Natural killer cell (primary cell): ENCODE data around the gene TEPSIN. TPM values are rescaled to one million over a fixed set of nuclear protein-coding genes. Genes with fewer than 3 reads are reported as not detected.
A peak's percentile ranks its signal among the peaks of the same experiment; 100 is the strongest.

ENCODE experiments used
- ATAC-seq, 3 donors: fragments of 150-1000 bp in 2 of 3; fragments of 200-7000 bp in 1 of 3; cut with Tn5 transposase; 1 replicate in 1 of 3; 2 replicates in 2 of 3; pipeline ENCODE4 v1.10.0; 2021; ENCODE audit warnings: mild to moderate bottlenecking in 2 of 3, moderate library complexity in 2 of 3
- DNase-seq, 2 donors: peaks; one replicate each; pipeline versions ENCODE4 v3.0.0 to v3.0.0-alpha.2; 2013 to 2021; ENCODE audit warnings: mixed read lengths in 1 of 2
- H3K27ac ChIP-seq: one replicate; pipeline ENCODE4 v1.5.1; 2013; ENCODE audit warnings: mild to moderate bottlenecking, low read length
- H3K27me3 ChIP-seq: one replicate; pipeline ENCODE4 v1.6.1; 2013; ENCODE audit warnings: low read length; ENCODE audit not compliant: control insufficient read depth, insufficient read depth
- H3K36me3 ChIP-seq: one replicate; pipeline ENCODE4 v1.6.1; 2013; ENCODE audit warnings: low read length; ENCODE audit not compliant: control insufficient read depth, insufficient read depth
- H3K4me1 ChIP-seq: one replicate; pipeline ENCODE4 v1.6.1; 2013; ENCODE audit warnings: low read length; ENCODE audit not compliant: control insufficient read depth, insufficient read depth
- H3K4me3 ChIP-seq: one replicate; pipeline ENCODE4 v1.5.1; 2013; ENCODE audit warnings: low read length
- H3K9me3 ChIP-seq: one replicate; pipeline ENCODE4 v1.6.1; 2013; ENCODE audit warnings: low read length; ENCODE audit not compliant: control insufficient read depth, insufficient read depth
- H3K27ac Mint-ChIP-seq, 2 donors: one replicate each; pipeline ENCODE4 v1.8.0; 2022; ENCODE audit warnings: mild to moderate bottlenecking in 2 of 2, mixed read lengths in 2 of 2, moderate library complexity in 1 of 2
- H3K27me3 Mint-ChIP-seq, 2 donors: one replicate each; pipeline ENCODE4 v1.8.0; 2022; ENCODE audit warnings: low read depth in 2 of 2, mixed read lengths in 2 of 2
- H3K36me3 Mint-ChIP-seq: one replicate; pipeline ENCODE4 v1.8.0; 2022; ENCODE audit warnings: mixed read lengths
- H3K4me1 Mint-ChIP-seq, 2 donors: one replicate each; pipeline ENCODE4 v1.8.0; 2022; ENCODE audit warnings: mixed read lengths in 2 of 2
- H3K4me3 Mint-ChIP-seq: one replicate; pipeline ENCODE4 v1.8.0; 2022; ENCODE audit warnings: mild to moderate bottlenecking, moderate library complexity, mixed read lengths
- H3K9me3 Mint-ChIP-seq, 2 donors: one replicate each; pipeline ENCODE4 v1.8.0; 2022; ENCODE audit warnings: mixed read lengths in 2 of 2
- CTCF ChIP-seq: fragments of 200-600 bp; IDR thresholded peaks from one replicate; pipeline ENCODE4 v1.8.0; 2022; ENCODE audit warnings: antibody characterized with exemption
- WGBS: methylation state at CpG from one replicate; pipeline ENCODE4 v1.1.7; 2013; ENCODE audit warnings: missing lambda C conversion rate; ENCODE audit not compliant: insufficient coverage; 5-methylcytosine and 5-hydroxymethylcytosine counted together
- intact Hi-C: fragments of 100-400 bp; cut with micrococcal nuclease; formaldehyde crosslinking; loops from one replicate; pipeline ENCODE4 v1.14.2; 2022
- total RNA-seq, 4 donors: library from RNA; stranded (reverse); fragments of 120-200 nt in 1 of 4; gene quantifications; one replicate each; pipeline versions ENCODE4 v1.2.3 to v1.2.4, GENCODE V29; 2013 to 2022

Gene TEPSIN
- total RNA-seq, result 100 to 1,000 TPM in 2 of 3 donors, 10 to 100 TPM in 1; 89.8 to 137 (median 126) TPM
- total RNA-seq (2013), result 36.3 TPM

- WGBS, result under 1% methylated on average over 100 of the region's 100 CpGs
- Histone ChIP-seq H3K4me3 (peak within 1 kb of the TSS; percentile 65), H3K4me1 (peaks cover 50% of the 10 kb centered on the region), H3K9me3 (no peaks in the 10 kb centered on the region), H3K27ac (peak within 1 kb of the TSS; percentile 11), H3K27me3 (no peaks in the 10 kb centered on the region), H3K36me3 (no peaks in the 10 kb centered on the region)
- DNase-seq, result peak; percentile 96 to 98
- Mint-ChIP-seq H3K4me3 (peak within 1 kb of the TSS; percentile 94), H3K36me3 (no peaks in the 10 kb centered on the region), H3K27ac (peak within 1 kb of the TSS; percentile 76 to 90), H3K4me1 (peaks cover 28 to 49% of the 10 kb centered on the region in 2 donors), H3K27me3 (no peaks in the 10 kb centered on the region), H3K9me3 (no peaks in the 10 kb centered on the region)
- peak; percentile 93 to 98 (median 93) for ATAC-seq
- intact Hi-C loops, result loop anchor here (1.0 kb wide), 1 partner anchor 16 kb away; no protein-coding TSS in a partner anchor
- TF ChIP-seq CTCF, result no peak
These were observed at the start of gene TEPSIN, which contains the start of gene NDUFAF8 for GRCh38 chr17:81238815-81239713. TSS of gene TEPSIN (minus strand) at chr17:81239055. CDS start at chr17:81239033, 22 bp downstream. TSS of gene NDUFAF8 (plus strand) at chr17:81239318. CDS start at chr17:81239364, 46 bp downstream.

GRCh38 chr17:81287741-81288430 is 49.0 kb upstream of the TEPSIN start:
- TF ChIP-seq CTCF, result no peak
- H3K36me3 Mint-ChIP-seq, result no peaks in the 10 kb centered on the region
- 61% methylated on average over 16 of the region's 16 CpGs for WGBS
- no peaks in the 10 kb centered on the region for H3K27me3 Mint-ChIP-seq
- intact Hi-C loops, result no loop called here
- Histone ChIP-seq H3K27ac (peak overlapping the region; percentile 3), H3K4me3 (no peak overlapping the region), H3K36me3 (peaks cover 21% of the 10 kb centered on the region), H3K4me1 (peaks cover 62% of the 10 kb centered on the region), H3K27me3 (no peaks in the 10 kb centered on the region), H3K9me3 (no peaks in the 10 kb centered on the region)
- DNase-seq, result no peak
- H3K4me3 Mint-ChIP-seq, result peak overlapping the region; percentile 42
- H3K27ac Mint-ChIP-seq, result peak overlapping the region; percentile 85 to 89
- H3K4me1 Mint-ChIP-seq, result peaks cover 49 to 55% of the 10 kb centered on the region in 2 donors
- ATAC-seq, result no peak
- H3K9me3 Mint-ChIP-seq, result no peaks in the 10 kb centered on the region

GRCh38 chr17:81287152-81287551 is 48.3 kb upstream of the TEPSIN start:
- 94% methylated on average over 21 of the region's 21 CpGs for WGBS
- no peak for DNase-seq
- ATAC-seq, result no peak
- Mint-ChIP-seq H3K9me3 (no peaks in the 10 kb centered on the region), H3K27ac (peak overlapping the region; percentile 85 to 89), H3K36me3 (no peaks in the 10 kb centered on the region), H3K4me1 (peaks cover 49 to 55% of the 10 kb centered on the region in 2 donors), H3K27me3 (no peaks in the 10 kb centered on the region), H3K4me3 (peak overlapping the region; percentile 49)
- no peaks in the 10 kb centered on the region for H3K27me3 ChIP-seq
- H3K4me1 ChIP-seq, result peaks cover 56% of the 10 kb centered on the region
- no peak overlapping the region for H3K4me3 ChIP-seq
- H3K36me3 ChIP-seq, result peaks cover 24% of the 10 kb centered on the region
- H3K27ac ChIP-seq, result peak overlapping the region; percentile 3
- no peak for TF ChIP-seq CTCF
- H3K9me3 ChIP-seq, result no peaks in the 10 kb centered on the region
- intact Hi-C loops, result no loop called here
